GM23248 (cell line): ENCODE measurements around the gene TEX52. TPM values are rescaled to one million over a fixed set of nuclear protein-coding genes. Genes with fewer than 3 reads are reported as not detected.

Experiments
- DNase-seq: peaks from one replicate; pipeline ENCODE4 v3.0.0-alpha.2; 2015
- H2AFZ ChIP-seq: fragments of 200-600 bp; sonication (generic); 2 replicates; pipeline ENCODE4 v1.6.1; 2016; ENCODE audit warnings: antibody characterized with exemption
- H3F3A ChIP-seq: fragments of 200-600 bp; sonication (generic); 2 replicates; pipeline ENCODE4 v1.6.1; 2016; ENCODE audit warnings: mild to moderate bottlenecking, antibody characterized with exemption, mixed run types; ENCODE audit not compliant: insufficient read depth
- H3K27ac ChIP-seq: fragments of 200-600 bp; sonication (generic); 2 replicates; pipeline ENCODE4 v1.5.1; 2016; ENCODE audit warnings: mild to moderate bottlenecking
- H3K27me3 ChIP-seq: fragments of 200-600 bp; sonication (generic); replicated peaks from 2 replicates; pipeline ENCODE4 v1.6.1; 2016; ENCODE audit warnings: mild to moderate bottlenecking; ENCODE audit not compliant: insufficient read depth
- H3K36me3 ChIP-seq: fragments of 200-600 bp; sonication (generic); 2 replicates; pipeline ENCODE4 v1.6.1; 2016; ENCODE audit warnings: low read depth, mild to moderate bottlenecking
- H3K4me1 ChIP-seq: fragments of 200-600 bp; sonication (generic); 2 replicates; pipeline ENCODE4 v1.6.1; 2016; ENCODE audit warnings: mild to moderate bottlenecking; ENCODE audit not compliant: insufficient read depth
- H3K4me2 ChIP-seq: fragments of 200-600 bp; sonication (generic); one replicate; pipeline ENCODE4 v1.6.1; 2016; ENCODE audit warnings: mild to moderate bottlenecking; ENCODE audit not compliant: unreplicated experiment
- H3K4me3 ChIP-seq: fragments of 200-600 bp; sonication (generic); 2 replicates; pipeline ENCODE4 v1.5.1; 2016; ENCODE audit warnings: mild to moderate bottlenecking
- H3K79me2 ChIP-seq: fragments of 200-600 bp; sonication (generic); 2 replicates; pipeline ENCODE4 v1.6.1; 2016; ENCODE audit warnings: mild to moderate bottlenecking; ENCODE audit not compliant: insufficient read depth
- H3K9ac ChIP-seq: fragments of 200-600 bp; sonication (generic); 2 replicates; pipeline ENCODE4 v1.6.1; 2016; ENCODE audit warnings: mild to moderate bottlenecking
- H3K9me2 ChIP-seq: fragments of 200-600 bp; sonication (generic); 2 replicates; pipeline ENCODE4 v1.6.1; 2016; ENCODE audit warnings: mixed run types, mild to moderate bottlenecking, moderate library complexity; ENCODE audit not compliant: insufficient read depth
- H3K9me3 ChIP-seq: fragments of 200-600 bp; sonication (generic); one replicate; pipeline ENCODE4 v1.6.1; 2017; ENCODE audit warnings: low read depth
- H4K20me1 ChIP-seq: fragments of 200-600 bp; sonication (generic); 2 replicates; pipeline ENCODE4 v1.6.0; 2016; ENCODE audit not compliant: insufficient read depth
- EZH2 ChIP-seq: fragments of 200-600 bp; sonication (generic); IDR thresholded peaks from 2 replicates; pipeline ENCODE4 v1.6.1; 2018; ENCODE audit warnings: antibody characterized with exemption, mild to moderate bottlenecking; ENCODE audit not compliant: insufficient read depth, poor library complexity, severe bottlenecking
- EZH2phosphoT487 ChIP-seq: fragments of 200-600 bp; sonication (generic); IDR thresholded peaks from 2 replicates; pipeline ENCODE4 v1.6.1; 2018; ENCODE audit warnings: antibody characterized with exemption, moderate library complexity, mild to moderate bottlenecking, low read depth; ENCODE audit not compliant: insufficient read depth
- WGBS, 2 experiments: methylation state at CpG; one replicate each; pipeline ENCODE4 v1.1.6; 2015 to 2017; ENCODE audit warnings: low lambda C conversion rate in 2 of 2, low coverage in 1 of 2; ENCODE audit errors: missing lambda C conversion rate in 2 of 2; 5-methylcytosine and 5-hydroxymethylcytosine counted together
- in situ Hi-C: fragments of 300-500 bp; cut with MboI; formaldehyde crosslinking; loops from 2 replicates; pipeline ENCODE4 v1.15.0; 2020
- polyA plus RNA-seq: library from polyadenylated mRNA; unstranded; fragments of >200 nt; fragmentation: Nextera tagmentation; extraction: Ambion mirVana; gene quantifications from 2 replicates; pipeline ENCODE4 v1.2.1, GENCODE V29; 2016
- total RNA-seq: library from RNA; depleted of rRNA; stranded (reverse); fragments of >200 nt; shearing (Covaris generic); gene quantifications from 2 replicates; pipeline ENCODE4 v1.2.3, GENCODE V29; 2014; rRNA removed

Gene TEX52
- total RNA-seq (not detected in 2 replicates), polyA plus RNA-seq (not detected in 2 replicates)

GRCh38 chr12:2857021-2857431 lies at the start of gene TEX52:
Gene TEX52, minus strand, starts transcription at chr12:2857039. Its CDS starts 13 bp downstream, at chr12:2857026.
- in situ Hi-C loops = no loop called here
- Histone ChIP-seq H3K9ac (no peak within 1 kb of the TSS), H3K9me2 (no peaks in the 10 kb centered on the region), H4K20me1 (no peaks in the 10 kb centered on the region), H3K4me1 (no peaks in the 10 kb centered on the region), H3K4me3 (no peak within 1 kb of the TSS), H3F3A (no peaks in the 10 kb centered on the region), H2AFZ (no peak within 1 kb of the TSS), H3K36me3 (no peaks in the 10 kb centered on the region), H3K27ac (no peak within 1 kb of the TSS), H3K4me2 (no peak within 1 kb of the TSS), H3K27me3 (no peaks in the 10 kb centered on the region), H3K79me2 (no peaks in the 10 kb centered on the region), H3K9me3 (no peaks in the 10 kb centered on the region)
- no peak for DNase-seq
- no peak for TF ChIP-seq EZH2
- TF ChIP-seq EZH2phosphoT487 = no peak
- WGBS, 2 experiments = 83 to 87% methylated on average over 3 of the region's 3 CpGs

- 98 to 100% methylated on average over 2 of the region's 2 CpGs for WGBS, 2 experiments
- Histone ChIP-seq H3K4me1 (no peaks in the 10 kb centered on the region), H3K9me3 (no peaks in the 10 kb centered on the region), H3K4me3 (no peak overlapping the region), H3K4me2 (no peak overlapping the region), H3F3A (peaks cover 5% of the 10 kb centered on the region; the same call in 1 of the 2 replicates), H3K27ac (no peak overlapping the region), H3K27me3 (no peaks in the 10 kb centered on the region), H4K20me1 (no peaks in the 10 kb centered on the region), H3K36me3 (no peaks in the 10 kb centered on the region), H3K79me2 (peaks cover 100% of the 10 kb centered on the region), H2AFZ (no peak overlapping the region), H3K9me2 (no peaks in the 10 kb centered on the region), H3K9ac (no peak overlapping the region)
- no peak for DNase-seq
- in situ Hi-C loops = no loop called here
- TF ChIP-seq EZH2 (no peak), EZH2phosphoT487 (no peak)
Observed at GRCh38 chr12:2904260-2904659, 47.4 kb upstream of the TEX52 start.

GRCh38 chr12:2902272-2902880 lies 45.5 kb upstream of the TEX52 start:
- WGBS, 2 experiments = 19 to 24% methylated on average over 4 of the region's 4 CpGs
- Histone ChIP-seq H3K9me2 (no peaks in the 10 kb centered on the region), H3K4me2 (no peak overlapping the region), H3K9ac (no peak overlapping the region), H4K20me1 (no peaks in the 10 kb centered on the region), H3K27me3 (no peaks in the 10 kb centered on the region), H3K4me1 (no peaks in the 10 kb centered on the region), H3K27ac (no peak overlapping the region), H3F3A (peaks cover 5% of the 10 kb centered on the region; the same call in 1 of the 2 replicates), H2AFZ (no peak overlapping the region), H3K9me3 (no peaks in the 10 kb centered on the region), H3K36me3 (no peaks in the 10 kb centered on the region), H3K79me2 (peaks cover 100% of the 10 kb centered on the region), H3K4me3 (no peak overlapping the region)
- peak; percentile 4 for DNase-seq
- in situ Hi-C loops = no loop called here
- TF ChIP-seq EZH2 (no peak), EZH2phosphoT487 (no peak)

GRCh38 chr12:2900642-2901041 lies 43.8 kb upstream of the TEX52 start:
- WGBS, 2 experiments = 92 to 96% methylated on average over 8 of the region's 8 CpGs
- DNase-seq = no peak
- H3K4me3 ChIP-seq = no peak overlapping the region
- H2AFZ ChIP-seq = no peak overlapping the region
- H4K20me1 ChIP-seq = no peaks in the 10 kb centered on the region
- no peaks in the 10 kb centered on the region for H3K9me3 ChIP-seq
- TF ChIP-seq EZH2 = no peak
- TF ChIP-seq EZH2phosphoT487 = no peak
- no peak overlapping the region for H3K9ac ChIP-seq
- H3K4me2 ChIP-seq = no peak overlapping the region
- H3K36me3 ChIP-seq = no peaks in the 10 kb centered on the region
- in situ Hi-C loops = no loop called here
- no peaks in the 10 kb centered on the region for H3K27me3 ChIP-seq
- no peaks in the 10 kb centered on the region for H3K4me1 ChIP-seq
- H3F3A ChIP-seq = peaks cover 6% of the 10 kb centered on the region
- no peaks in the 10 kb centered on the region for H3K9me2 ChIP-seq
- H3K79me2 ChIP-seq = peaks cover 100% of the 10 kb centered on the region
- H3K27ac ChIP-seq = no peak overlapping the region
